ENCODE measurements around the gene ACAT2. TPM values are rescaled to one million over a fixed set of nuclear protein-coding genes. Genes with fewer than 3 reads are reported as not detected.

The ACAT2 gene
- polyA plus RNA-seq, 1 donor from 2014 or later, result 143 TPM

- TF ChIP-seq SMC3 (conservative IDR thresholded peaks at IDR 0.05; ENCODE audit: poor library complexity) (no peak), EP300 (conservative IDR thresholded peaks at IDR 0.05; ENCODE audit: poor library complexity, severe bottlenecking) (no peak), TAF1 (IDR thresholded peaks at IDR 0.05; ENCODE audit: low read depth) (no peak), RAD21 (conservative IDR thresholded peaks at IDR 0.05) (no peak), REST (IDR thresholded peaks at IDR 0.05; ENCODE audit: borderline replicate concordance) (no peak)
- TF ChIP-seq, protein P1, sequence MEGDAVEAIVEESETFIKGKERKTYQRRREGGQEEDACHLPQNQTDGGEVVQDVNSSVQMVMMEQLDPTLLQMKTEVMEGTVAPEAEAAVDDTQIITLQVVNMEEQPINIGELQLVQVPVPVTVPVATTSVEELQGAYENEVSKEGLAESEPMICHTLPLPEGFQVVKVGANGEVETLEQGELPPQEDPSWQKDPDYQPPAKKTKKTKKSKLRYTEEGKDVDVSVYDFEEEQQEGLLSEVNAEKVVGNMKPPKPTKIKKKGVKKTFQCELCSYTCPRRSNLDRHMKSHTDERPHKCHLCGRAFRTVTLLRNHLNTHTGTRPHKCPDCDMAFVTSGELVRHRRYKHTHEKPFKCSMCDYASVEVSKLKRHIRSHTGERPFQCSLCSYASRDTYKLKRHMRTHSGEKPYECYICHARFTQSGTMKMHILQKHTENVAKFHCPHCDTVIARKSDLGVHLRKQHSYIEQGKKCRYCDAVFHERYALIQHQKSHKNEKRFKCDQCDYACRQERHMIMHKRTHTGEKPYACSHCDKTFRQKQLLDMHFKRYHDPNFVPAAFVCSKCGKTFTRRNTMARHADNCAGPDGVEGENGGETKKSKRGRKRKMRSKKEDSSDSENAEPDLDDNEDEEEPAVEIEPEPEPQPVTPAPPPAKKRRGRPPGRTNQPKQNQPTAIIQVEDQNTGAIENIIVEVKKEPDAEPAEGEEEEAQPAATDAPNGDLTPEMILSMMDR (IDR thresholded peaks at IDR 0.05; ENCODE audit: poor library complexity, severe bottlenecking), result no peak
- H3K4me2 ChIP-seq (ENCODE audit: low read length), result no peak overlapping the region
- H3K27me3 ChIP-seq (ENCODE audit: insufficient read depth, low read depth, low read length), result no peaks in the 10 kb centered on the region
- H3K9me3 ChIP-seq (ENCODE audit: low read length), result no peaks in the 10 kb centered on the region
- no peaks in the 10 kb centered on the region for H3K9me2 ChIP-seq (ENCODE audit: insufficient read depth, low read length)
- H2AFZ ChIP-seq (ENCODE audit: low read depth, low read length), result no peak overlapping the region
- H3K9ac ChIP-seq (ENCODE audit: low read length), result no peak overlapping the region
- no peak overlapping the region for H3K4me3 ChIP-seq (ENCODE audit: low read length)
- H3K36me3 ChIP-seq (ENCODE audit: insufficient read depth, low read length), result peaks cover 8% of the 10 kb centered on the region
- no peak overlapping the region for H3K27ac ChIP-seq (ENCODE audit: low read length)
- no peaks in the 10 kb centered on the region for H3F3A ChIP-seq (ENCODE audit: insufficient read depth, low read length, poor library complexity, severe bottlenecking)
- peaks cover 8% of the 10 kb centered on the region for H4K20me1 ChIP-seq (ENCODE audit: insufficient read depth)
- peaks cover 7% of the 10 kb centered on the region for H3K79me2 ChIP-seq (replicated peaks; ENCODE audit: insufficient read depth, low read length)
Observed at GRCh38 chr6:159758031-159759001, 3.5 kb upstream of the ACAT2 start.

- no peaks in the 10 kb centered on the region for H3F3A ChIP-seq (ENCODE audit: insufficient read depth, low read length, poor library complexity, severe bottlenecking)
- H3K79me2 ChIP-seq (replicated peaks; ENCODE audit: insufficient read depth, low read length), result peaks cover 15% of the 10 kb centered on the region
- H3K4me3 ChIP-seq (ENCODE audit: low read length), result no peak overlapping the region
- peaks cover 2% of the 10 kb centered on the region for H4K20me1 ChIP-seq (ENCODE audit: insufficient read depth)
- peaks cover 5% of the 10 kb centered on the region for H3K36me3 ChIP-seq (ENCODE audit: insufficient read depth, low read length)
- H3K9me3 ChIP-seq (ENCODE audit: low read length), result no peaks in the 10 kb centered on the region
- H3K27me3 ChIP-seq (ENCODE audit: insufficient read depth, low read depth, low read length), result no peaks in the 10 kb centered on the region
- no peak overlapping the region for H2AFZ ChIP-seq (ENCODE audit: low read depth, low read length)
- no peak for TF ChIP-seq MXI1 (conservative IDR thresholded peaks at IDR 0.05; ENCODE audit: poor library complexity, severe bottlenecking)
- TF ChIP-seq, protein P1 (IDR thresholded peaks at IDR 0.05; ENCODE audit: poor library complexity, severe bottlenecking), result no peak
- TF ChIP-seq REST (IDR thresholded peaks at IDR 0.05; ENCODE audit: borderline replicate concordance), result no peak
- TF ChIP-seq EZH2 (IDR thresholded peaks at IDR 0.05; ENCODE audit: borderline replicate concordance, insufficient read depth, low read length, poor library complexity, severe bottlenecking), result no peak
- TF ChIP-seq RAD21 (conservative IDR thresholded peaks at IDR 0.05), result no peak
- TF ChIP-seq SMC3 (conservative IDR thresholded peaks at IDR 0.05; ENCODE audit: poor library complexity), result no peak
- no peak for TF ChIP-seq EP300 (conservative IDR thresholded peaks at IDR 0.05; ENCODE audit: poor library complexity, severe bottlenecking)
- TF ChIP-seq POLR2AphosphoS5 (IDR thresholded peaks at IDR 0.05), result no peak
- TF ChIP-seq TAF1 (IDR thresholded peaks at IDR 0.05; ENCODE audit: low read depth), result no peak
- no peaks in the 10 kb centered on the region for H3K9me2 ChIP-seq (ENCODE audit: insufficient read depth, low read length)
- no peak overlapping the region for H3K4me2 ChIP-seq (ENCODE audit: low read length)
- no peak overlapping the region for H3K9ac ChIP-seq (ENCODE audit: low read length)
- no peak overlapping the region for H3K27ac ChIP-seq (ENCODE audit: low read length)
Observed at GRCh38 chr6:159759645-159760044, 2.2 kb upstream of the ACAT2 start.
